Mesendoderm (in vitro differentiated cells): ENCODE data around the gene C1QC.

Experiments used
- DNase-seq: peaks from one replicate; pipeline ENCODE4 v3.0.0; 2013
- H2AK5ac ChIP-seq: 2 replicates; pipeline ENCODE4 v1.6.1; 2013; ENCODE audit warnings: low read length, inconsistent platforms
- H2BK120ac ChIP-seq: 2 replicates; pipeline ENCODE4 v1.6.1; 2013; ENCODE audit warnings: low read depth, mild to moderate bottlenecking, low read length, moderate library complexity, mixed read lengths
- H2BK15ac ChIP-seq: replicated peaks from 2 replicates; pipeline ENCODE4 v1.6.1; 2013; ENCODE audit warnings: low read depth, mild to moderate bottlenecking, moderate library complexity
- H2BK5ac ChIP-seq: 2 replicates; pipeline ENCODE4 v1.6.1; 2013; ENCODE audit warnings: low read length, inconsistent platforms
- H3K18ac ChIP-seq: 2 replicates; pipeline ENCODE4 v1.6.1; 2013; ENCODE audit warnings: mild to moderate bottlenecking, low read length, mixed read lengths
- H3K23ac ChIP-seq: one replicate; pipeline ENCODE4 v1.6.1; 2013; ENCODE audit warnings: low read length
- H3K27ac ChIP-seq: 2 replicates; pipeline ENCODE4 v1.5.1; 2013; ENCODE audit warnings: low read depth, mild to moderate bottlenecking, inconsistent platforms, low read length, moderate library complexity
- H3K27me3 ChIP-seq: 2 replicates; pipeline ENCODE4 v1.6.1; 2013; ENCODE audit warnings: low read length, control low read depth, mild to moderate bottlenecking, inconsistent platforms; ENCODE audit not compliant: insufficient read depth, poor library complexity
- H3K36me3 ChIP-seq: 2 replicates; pipeline ENCODE4 v1.6.1; 2013; ENCODE audit warnings: low read length, inconsistent platforms; ENCODE audit not compliant: control insufficient read depth, insufficient read depth
- H3K4ac ChIP-seq: one replicate; pipeline ENCODE4 v1.6.1; 2013; ENCODE audit warnings: low read depth, mild to moderate bottlenecking, low read length, moderate library complexity
- H3K4me1 ChIP-seq: 2 replicates; pipeline ENCODE4 v1.6.1; 2013; ENCODE audit warnings: low read depth, low read length, inconsistent platforms; ENCODE audit not compliant: control insufficient read depth
- H3K4me2 ChIP-seq: 2 replicates; pipeline ENCODE4 v1.6.1; 2013; ENCODE audit warnings: low read length
- H3K4me3 ChIP-seq: 2 replicates; pipeline ENCODE4 v1.5.1; 2013; ENCODE audit warnings: mild to moderate bottlenecking, low read length
- H3K56ac ChIP-seq: one replicate; pipeline ENCODE4 v1.6.1; 2013; ENCODE audit warnings: low read length
- H3K79me1 ChIP-seq: 2 replicates; pipeline ENCODE4 v1.6.1; 2013; ENCODE audit warnings: low read length, inconsistent platforms
- H3K79me2 ChIP-seq: 2 replicates; pipeline ENCODE4 v1.6.1; 2013; ENCODE audit warnings: mild to moderate bottlenecking, low read length; ENCODE audit not compliant: control insufficient read depth, insufficient read depth
- H3K9ac ChIP-seq: 2 replicates; pipeline ENCODE4 v1.6.1; 2013; ENCODE audit warnings: low read length, inconsistent platforms
- H4K5ac ChIP-seq: one replicate; pipeline ENCODE4 v1.6.1; 2013; ENCODE audit warnings: low read length
- H4K8ac ChIP-seq: one replicate; pipeline ENCODE4 v1.6.1; 2013; ENCODE audit warnings: low read depth, mild to moderate bottlenecking, control low read depth, low read length, moderate library complexity
- WGBS: extraction: QIAGEN DNeasy Blood & Tissue Kit; methylation state at CpG from one replicate; pipeline ENCODE4 v1.1.7; 2013; ENCODE audit warnings: low lambda C conversion rate, missing lambda C conversion rate; ENCODE audit not compliant: insufficient coverage; ENCODE audit errors: extremely low coverage; 5-methylcytosine and 5-hydroxymethylcytosine counted together

The C1QC gene

GRCh38 chr1:22607154-22607553 is 36.3 kb upstream of the C1QC start:
- Histone ChIP-seq H3K4me1 (no peaks in the 10 kb centered on the region), H4K8ac (no peak overlapping the region), H4K5ac (no peak overlapping the region), H3K27ac (no peak overlapping the region), H3K23ac (no peak overlapping the region), H3K9ac (no peak overlapping the region), H3K4me3 (no peak overlapping the region), H2BK15ac (no peak overlapping the region), H2BK5ac (no peak overlapping the region), H2AK5ac (no peak overlapping the region), H3K27me3 (no peaks in the 10 kb centered on the region), H3K4me2 (no peak overlapping the region), H2BK120ac (no peak overlapping the region), H3K18ac (no peak overlapping the region), H3K4ac (no peak overlapping the region), H3K56ac (no peak overlapping the region), H3K36me3 (no peaks in the 10 kb centered on the region), H3K79me2 (no peaks in the 10 kb centered on the region), H3K79me1 (no peaks in the 10 kb centered on the region)
- WGBS, result no CpG with 5 or more reads among the region's 10 CpGs
- no peak for DNase-seq

- H3K9ac ChIP-seq, result no peak overlapping the region
- no peak overlapping the region for H2BK5ac ChIP-seq
- H3K79me2 ChIP-seq, result no peaks in the 10 kb centered on the region
- H3K4ac ChIP-seq, result no peak overlapping the region
- no peaks in the 10 kb centered on the region for H3K36me3 ChIP-seq
- H2BK120ac ChIP-seq, result no peak overlapping the region
- no peak for DNase-seq
- no peak overlapping the region for H3K18ac ChIP-seq
- no peak overlapping the region for H4K5ac ChIP-seq
- H4K8ac ChIP-seq, result no peak overlapping the region
- no peak overlapping the region for H3K27ac ChIP-seq
- H3K27me3 ChIP-seq, result no peaks in the 10 kb centered on the region
- H3K4me3 ChIP-seq, result no peak overlapping the region
- no peaks in the 10 kb centered on the region for H3K79me1 ChIP-seq
- H2BK15ac ChIP-seq, result no peak overlapping the region
- no peaks in the 10 kb centered on the region for H3K4me1 ChIP-seq
- H3K56ac ChIP-seq, result no peak overlapping the region
- no peak overlapping the region for H3K4me2 ChIP-seq
- no peak overlapping the region for H2AK5ac ChIP-seq
- no peak overlapping the region for H3K23ac ChIP-seq
- WGBS, result no CpG with 5 or more reads among the region's 3 CpGs
Measured at GRCh38 chr1:22608361-22608760, 35.1 kb upstream of the C1QC start.

- no peak overlapping the region for H2BK15ac ChIP-seq
- no peak overlapping the region for H3K18ac ChIP-seq
- no peak overlapping the region for H3K4me3 ChIP-seq
- H3K27me3 ChIP-seq, result no peaks in the 10 kb centered on the region
- no peak overlapping the region for H3K4me2 ChIP-seq
- no peak overlapping the region for H4K5ac ChIP-seq
- no peak overlapping the region for H2AK5ac ChIP-seq
- H3K4ac ChIP-seq, result no peak overlapping the region
- WGBS, result no CpG with 5 or more reads among the region's 6 CpGs
- no peak overlapping the region for H3K56ac ChIP-seq
- H4K8ac ChIP-seq, result no peak overlapping the region
- no peaks in the 10 kb centered on the region for H3K36me3 ChIP-seq
- no peak overlapping the region for H2BK120ac ChIP-seq
- H3K9ac ChIP-seq, result no peak overlapping the region
- no peak for DNase-seq
- no peaks in the 10 kb centered on the region for H3K79me1 ChIP-seq
- no peaks in the 10 kb centered on the region for H3K79me2 ChIP-seq
- no peak overlapping the region for H3K27ac ChIP-seq
- H3K23ac ChIP-seq, result no peak overlapping the region
- H3K4me1 ChIP-seq, result no peaks in the 10 kb centered on the region
- no peak overlapping the region for H2BK5ac ChIP-seq
Measured at GRCh38 chr1:22609291-22609690, 34.1 kb upstream of the C1QC start.

- no CpG with 5 or more reads among the region's 7 CpGs for WGBS
- H3K4ac ChIP-seq, result no peak overlapping the region
- no peaks in the 10 kb centered on the region for H3K79me1 ChIP-seq
- no peak overlapping the region for H4K8ac ChIP-seq
- no peaks in the 10 kb centered on the region for H3K27me3 ChIP-seq
- no peak overlapping the region for H3K56ac ChIP-seq
- H3K4me3 ChIP-seq, result no peak overlapping the region
- H3K23ac ChIP-seq, result no peak overlapping the region
- peak; percentile 90 for DNase-seq
- H3K18ac ChIP-seq, result no peak overlapping the region
- H3K36me3 ChIP-seq, result no peaks in the 10 kb centered on the region
- no peak overlapping the region for H2BK15ac ChIP-seq
- no peak overlapping the region for H4K5ac ChIP-seq
- no peak overlapping the region for H3K9ac ChIP-seq
- H2AK5ac ChIP-seq, result no peak overlapping the region
- H2BK120ac ChIP-seq, result no peak overlapping the region
- no peak overlapping the region for H3K4me2 ChIP-seq
- no peak overlapping the region for H3K27ac ChIP-seq
- H2BK5ac ChIP-seq, result no peak overlapping the region
- H3K79me2 ChIP-seq, result no peaks in the 10 kb centered on the region
- no peaks in the 10 kb centered on the region for H3K4me1 ChIP-seq
Measured at GRCh38 chr1:22611530-22611947, 31.9 kb upstream of the C1QC start.

GRCh38 chr1:22612671-22613571 is 30.5 kb upstream of the C1QC start:
- Histone ChIP-seq H4K5ac (no peak overlapping the region), H2BK5ac (no peak overlapping the region), H3K4me2 (no peak overlapping the region), H3K4ac (no peak overlapping the region), H3K27ac (no peak overlapping the region), H3K79me2 (no peaks in the 10 kb centered on the region), H2BK15ac (no peak overlapping the region), H3K9ac (no peak overlapping the region), H3K23ac (no peak overlapping the region), H3K4me3 (no peak overlapping the region), H3K36me3 (no peaks in the 10 kb centered on the region), H3K79me1 (no peaks in the 10 kb centered on the region), H2AK5ac (no peak overlapping the region), H3K56ac (no peak overlapping the region), H3K4me1 (no peaks in the 10 kb centered on the region), H3K18ac (no peak overlapping the region), H2BK120ac (no peak overlapping the region), H4K8ac (no peak overlapping the region), H3K27me3 (no peaks in the 10 kb centered on the region)
- no CpG with 5 or more reads among the region's 12 CpGs for WGBS
- no peak for DNase-seq

GRCh38 chr1:22613572-22613918 is 29.9 kb upstream of the C1QC start:
- Histone ChIP-seq H3K27ac (no peak overlapping the region), H3K23ac (no peak overlapping the region), H3K56ac (no peak overlapping the region), H4K5ac (no peak overlapping the region), H4K8ac (no peak overlapping the region), H2BK15ac (no peak overlapping the region), H3K36me3 (no peaks in the 10 kb centered on the region), H3K4me2 (no peak overlapping the region), H3K4me1 (no peaks in the 10 kb centered on the region), H3K4me3 (no peak overlapping the region), H2AK5ac (no peak overlapping the region), H3K79me1 (no peaks in the 10 kb centered on the region), H2BK5ac (no peak overlapping the region), H3K79me2 (no peaks in the 10 kb centered on the region), H2BK120ac (no peak overlapping the region), H3K18ac (no peak overlapping the region), H3K4ac (no peak overlapping the region), H3K27me3 (no peaks in the 10 kb centered on the region), H3K9ac (no peak overlapping the region)
- no CpG with 5 or more reads among the region's 5 CpGs for WGBS
- no peak for DNase-seq
